ENCODE measurements around the gene BCL2L2.
A peak's percentile ranks its signal among the peaks of the same experiment; 100 is the strongest.

Gene BCL2L2

GRCh38 chr14:23307687-23308644 is 1.3 kb downstream of the BCL2L2 start:
- no peak for TF ChIP-seq CTCF (IDR thresholded peaks at IDR 0.05; ENCODE audit: low read depth, low read length, missing control alignments)
- in situ Hi-C loops (cut with HindIII; ENCODE audit: low sequenced_read_pairs) = no loop called here
- DNase-seq (ENCODE audit: low read depth) = no peak
- H3K4me3 ChIP-seq (ENCODE audit: low read depth, low read length) = peak overlapping the region; percentile 67

- in situ Hi-C loops (cut with HindIII; ENCODE audit: low sequenced_read_pairs) = no loop called here
- TF ChIP-seq CTCF (IDR thresholded peaks at IDR 0.05; ENCODE audit: low read depth, low read length, missing control alignments) = no peak
- no peak for DNase-seq (ENCODE audit: low read depth)
- peak overlapping the region; percentile 67 for H3K4me3 ChIP-seq (ENCODE audit: low read depth, low read length)
Observed at GRCh38 chr14:23308721-23309445, 2.2 kb downstream of the BCL2L2 start.

GRCh38 chr14:23310546-23310945 is 3.9 kb downstream of the BCL2L2 start:
- in situ Hi-C loops (cut with HindIII; ENCODE audit: low sequenced_read_pairs) = no loop called here
- H3K4me3 ChIP-seq (ENCODE audit: low read depth, low read length) = no peak overlapping the region
- no peak for TF ChIP-seq CTCF (IDR thresholded peaks at IDR 0.05; ENCODE audit: low read depth, low read length, missing control alignments)
- no peak for DNase-seq (ENCODE audit: low read depth)

GRCh38 chr14:23316300-23316699 is 9.7 kb downstream of the BCL2L2 start:
- H3K4me3 ChIP-seq (ENCODE audit: low read depth, low read length) = no peak overlapping the region
- in situ Hi-C loops (cut with HindIII; ENCODE audit: low sequenced_read_pairs) = no loop called here
- DNase-seq (ENCODE audit: low read depth) = no peak
- no peak for TF ChIP-seq CTCF (IDR thresholded peaks at IDR 0.05; ENCODE audit: low read depth, low read length, missing control alignments)

GRCh38 chr14:23319746-23320583 is 13.3 kb downstream of the BCL2L2 start:
- TF ChIP-seq CTCF (IDR thresholded peaks at IDR 0.05; ENCODE audit: low read depth, low read length, missing control alignments) = no peak
- H3K4me3 ChIP-seq (ENCODE audit: low read depth, low read length) = peak overlapping the region; percentile 35
- no peak for DNase-seq (ENCODE audit: low read depth)
- in situ Hi-C loops (cut with HindIII; ENCODE audit: low sequenced_read_pairs) = no loop called here
